ENCODE results near the gene OVOL3.

OVOL3 gene

DNA sequence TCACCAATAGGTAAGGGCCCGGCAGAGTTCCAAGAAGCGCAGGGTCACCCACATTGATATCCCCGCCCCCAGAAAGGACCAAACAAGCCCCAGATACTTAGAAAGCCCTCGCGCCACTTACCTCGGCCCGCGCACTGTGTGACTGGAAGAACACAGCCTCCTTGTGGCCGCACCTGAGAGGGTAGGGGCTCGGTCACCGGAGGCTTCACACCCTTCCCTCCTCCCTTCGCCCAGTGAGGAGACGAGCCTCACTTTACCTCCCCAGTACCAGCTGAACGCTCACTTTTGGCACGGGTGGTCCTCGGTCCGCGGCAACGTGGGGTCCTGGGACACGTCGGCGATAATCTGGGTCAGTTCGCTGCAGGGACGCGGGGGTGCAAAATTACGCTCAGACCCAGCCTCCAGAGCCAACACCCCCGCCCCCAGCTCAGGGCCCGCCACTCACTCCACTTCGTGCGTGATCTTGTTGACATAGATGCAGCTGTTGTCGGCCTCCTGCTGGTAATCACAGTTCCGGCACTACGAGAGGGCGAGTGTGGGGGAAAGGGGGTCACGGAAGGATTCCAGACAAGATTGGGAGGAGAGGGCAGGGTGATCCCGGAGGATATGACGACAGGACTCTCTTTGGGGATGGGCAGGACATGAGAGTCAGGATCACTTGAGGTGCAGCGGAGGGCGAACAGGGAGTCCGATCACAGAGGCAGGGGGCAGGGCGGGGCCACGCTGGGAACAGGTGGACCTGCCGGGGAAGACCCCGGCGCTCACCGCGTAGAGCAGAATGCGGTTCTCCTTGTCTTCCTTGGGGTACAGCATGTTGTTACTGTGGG lies 3.2 kb downstream of the OVOL3 start:
- TF ChIP-seq, protein P1, sequence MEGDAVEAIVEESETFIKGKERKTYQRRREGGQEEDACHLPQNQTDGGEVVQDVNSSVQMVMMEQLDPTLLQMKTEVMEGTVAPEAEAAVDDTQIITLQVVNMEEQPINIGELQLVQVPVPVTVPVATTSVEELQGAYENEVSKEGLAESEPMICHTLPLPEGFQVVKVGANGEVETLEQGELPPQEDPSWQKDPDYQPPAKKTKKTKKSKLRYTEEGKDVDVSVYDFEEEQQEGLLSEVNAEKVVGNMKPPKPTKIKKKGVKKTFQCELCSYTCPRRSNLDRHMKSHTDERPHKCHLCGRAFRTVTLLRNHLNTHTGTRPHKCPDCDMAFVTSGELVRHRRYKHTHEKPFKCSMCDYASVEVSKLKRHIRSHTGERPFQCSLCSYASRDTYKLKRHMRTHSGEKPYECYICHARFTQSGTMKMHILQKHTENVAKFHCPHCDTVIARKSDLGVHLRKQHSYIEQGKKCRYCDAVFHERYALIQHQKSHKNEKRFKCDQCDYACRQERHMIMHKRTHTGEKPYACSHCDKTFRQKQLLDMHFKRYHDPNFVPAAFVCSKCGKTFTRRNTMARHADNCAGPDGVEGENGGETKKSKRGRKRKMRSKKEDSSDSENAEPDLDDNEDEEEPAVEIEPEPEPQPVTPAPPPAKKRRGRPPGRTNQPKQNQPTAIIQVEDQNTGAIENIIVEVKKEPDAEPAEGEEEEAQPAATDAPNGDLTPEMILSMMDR (IDR thresholded peaks at IDR 0.05; ENCODE audit: low read depth, low read length, missing control alignments): peak; percentile 27
- in situ Hi-C loops (cut with HindIII; ENCODE audit: low sequenced_read_pairs): no loop called here
- no peak for DNase-seq (ENCODE audit: low read depth)
- H3K4me3 ChIP-seq (ENCODE audit: low read depth, low read length): peak overlapping the region; percentile 96

DNA sequence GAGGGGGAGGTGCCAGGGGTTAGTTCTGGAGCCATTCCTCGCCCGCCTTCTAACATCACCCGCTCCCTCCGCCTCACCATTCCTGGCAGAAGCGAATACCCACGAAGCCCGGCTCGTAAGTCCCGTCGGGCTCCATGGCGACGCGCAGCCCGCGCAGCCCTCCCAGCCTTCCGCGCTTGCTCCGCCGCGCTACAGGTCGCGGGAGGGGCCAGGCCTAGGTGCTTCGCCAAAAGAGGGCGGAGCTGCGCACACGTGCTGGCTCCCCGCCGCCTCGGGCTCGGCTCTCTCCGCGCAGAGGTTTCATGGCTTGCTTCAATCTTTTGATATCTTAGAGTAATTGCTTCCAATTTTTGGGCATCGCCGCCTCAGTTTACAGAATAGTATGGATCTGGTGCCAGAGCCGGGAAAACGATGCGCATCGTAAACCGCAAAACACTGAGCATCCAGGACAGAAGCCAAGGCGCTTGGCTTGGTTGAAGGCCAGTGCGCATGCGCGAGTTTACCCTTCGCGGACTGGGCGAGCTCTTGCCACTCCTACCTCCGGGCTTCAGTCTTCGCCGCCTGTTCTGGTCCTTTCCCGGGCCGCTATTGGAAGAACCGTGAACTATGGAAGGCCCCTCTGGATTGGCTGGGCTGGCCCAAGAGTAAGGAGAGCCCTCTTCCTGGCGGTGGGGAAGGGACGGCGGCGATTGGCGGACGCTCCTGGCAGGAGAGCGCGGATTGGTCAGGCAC lies 3.9 kb downstream of the OVOL3 start, which contains the start of gene POLR2I:
TSS of gene POLR2I (minus strand) at position 155 of the 732 bp plus-strand sequence. CDS start at position 136, 19 bp downstream.
- peak within 1 kb of the TSS; percentile 96 for H3K4me3 ChIP-seq (ENCODE audit: low read depth, low read length)
- TF ChIP-seq, protein P1 (IDR thresholded peaks at IDR 0.05; ENCODE audit: low read depth, low read length, missing control alignments): no peak
- DNase-seq (ENCODE audit: low read depth): peak; percentile 100
- in situ Hi-C loops (cut with HindIII; ENCODE audit: low sequenced_read_pairs): no loop called here

DNA sequence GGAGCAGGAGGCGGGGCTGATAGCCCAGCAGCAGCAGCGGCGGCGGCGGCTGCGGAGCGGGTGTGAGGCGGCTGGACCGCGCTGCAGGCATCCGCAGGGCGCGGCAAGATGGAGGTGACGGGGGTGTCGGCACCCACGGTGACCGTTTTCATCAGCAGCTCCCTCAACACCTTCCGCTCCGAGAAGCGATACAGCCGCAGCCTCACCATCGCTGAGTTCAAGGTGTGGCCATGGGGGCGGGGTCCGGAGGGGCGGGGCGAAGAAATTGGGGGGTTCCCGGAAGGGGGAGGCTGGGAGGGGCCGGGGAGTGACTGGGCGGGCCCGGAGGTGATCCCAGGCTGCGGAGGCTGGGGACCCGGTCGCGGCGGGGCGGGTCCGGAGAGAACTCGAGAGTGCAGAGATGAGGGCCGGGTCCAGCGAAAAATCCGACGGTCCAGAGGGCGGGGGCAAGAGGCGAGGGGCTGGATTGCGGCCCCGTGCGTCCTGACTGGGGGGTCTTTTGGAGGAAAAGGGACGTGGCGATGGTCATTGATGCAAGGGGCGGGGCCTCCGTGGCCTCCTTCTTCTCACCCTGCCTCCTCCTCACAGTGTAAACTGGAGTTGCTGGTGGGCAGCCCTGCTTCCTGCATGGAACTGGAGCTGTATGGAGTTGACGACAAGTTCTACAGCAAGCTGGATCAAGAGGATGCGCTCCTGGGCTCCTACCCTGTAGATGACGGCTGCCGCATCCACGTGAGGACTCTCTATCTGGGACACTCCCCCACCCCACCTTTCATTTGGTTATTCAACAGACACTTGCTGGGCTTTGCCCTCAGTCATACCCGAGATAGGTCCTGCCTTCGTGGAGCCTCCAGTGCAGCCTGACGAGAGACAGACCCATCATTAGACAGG lies 4.8 kb downstream of the OVOL3 start, which contains the start of gene TBCB:
TSS of gene TBCB (plus strand) at position 16 of the 891 bp plus-strand sequence. CDS start at position 109, 93 bp downstream.
- DNase-seq (ENCODE audit: low read depth): no peak
- in situ Hi-C loops (cut with HindIII; ENCODE audit: low sequenced_read_pairs): no loop called here
- H3K4me3 ChIP-seq (ENCODE audit: low read depth, low read length): peak within 1 kb of the TSS; percentile 96
- TF ChIP-seq, protein P1 (IDR thresholded peaks at IDR 0.05; ENCODE audit: low read depth, low read length, missing control alignments): no peak

DNA sequence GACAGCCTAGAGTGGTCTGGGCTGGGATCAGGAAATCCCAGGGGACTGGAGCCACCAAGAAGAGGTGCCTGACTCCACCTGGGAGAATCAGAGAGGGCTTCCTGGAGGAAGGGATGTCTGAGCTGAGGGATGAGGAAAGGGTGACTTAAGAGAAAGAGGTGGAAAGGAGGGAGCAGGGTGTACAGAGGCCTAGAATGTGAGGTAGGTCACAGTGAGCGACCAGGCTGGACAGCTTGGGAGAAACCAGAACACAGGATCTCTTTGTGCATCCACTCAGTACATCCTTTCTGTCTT lies 5.3 kb downstream of the OVOL3 start:
- no peak for DNase-seq (ENCODE audit: low read depth)
- peak overlapping the region; percentile 96 for H3K4me3 ChIP-seq (ENCODE audit: low read depth, low read length)
- TF ChIP-seq, protein P1 (IDR thresholded peaks at IDR 0.05; ENCODE audit: low read depth, low read length, missing control alignments): no peak
- in situ Hi-C loops (cut with HindIII; ENCODE audit: low sequenced_read_pairs): no loop called here

DNA sequence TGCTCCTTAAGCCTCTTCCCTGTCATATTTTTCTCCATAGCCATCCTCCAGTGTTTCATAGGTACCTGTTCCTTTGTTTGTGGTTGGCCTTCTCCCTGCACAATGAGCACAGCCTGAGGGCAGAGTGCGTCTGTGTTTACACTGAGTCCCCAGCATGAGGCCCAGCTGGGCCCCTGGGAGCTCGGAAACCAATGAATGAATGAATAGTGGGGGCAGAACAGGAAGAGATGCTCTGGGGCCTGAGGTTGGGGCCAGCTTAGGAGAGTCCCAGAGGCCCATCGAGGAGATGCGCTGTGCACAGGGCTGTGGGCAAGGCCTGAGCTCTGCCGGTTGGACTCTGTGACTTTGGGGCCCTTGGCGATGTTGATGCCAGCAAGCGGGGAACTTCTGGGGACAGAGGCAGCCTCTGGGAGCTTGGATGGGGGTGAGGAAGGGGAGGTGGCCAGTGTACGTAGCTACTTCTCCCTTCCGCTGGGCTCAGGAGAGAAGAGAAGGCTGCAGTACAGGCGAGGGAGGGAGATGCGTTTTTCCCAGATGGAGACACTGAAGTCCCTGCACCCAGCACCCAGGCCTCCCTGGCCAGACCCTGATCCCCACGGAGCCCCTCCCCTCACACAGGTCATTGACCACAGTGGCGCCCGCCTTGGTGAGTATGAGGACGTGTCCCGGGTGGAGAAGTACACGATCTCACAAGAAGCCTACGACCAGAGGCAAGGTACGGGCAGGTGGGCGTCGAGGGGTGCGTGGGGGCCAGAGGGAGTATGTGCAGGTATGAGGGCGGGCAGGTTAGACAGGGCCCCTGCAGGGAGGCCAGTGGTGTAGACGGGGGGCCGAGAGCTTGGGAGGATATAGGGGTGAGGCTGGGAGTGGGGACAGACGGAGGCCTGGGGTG lies 9.4 kb downstream of the OVOL3 start:
- TF ChIP-seq, protein P1 (IDR thresholded peaks at IDR 0.05; ENCODE audit: low read depth, low read length, missing control alignments): no peak
- in situ Hi-C loops (cut with HindIII; ENCODE audit: low sequenced_read_pairs): no loop called here
- DNase-seq (ENCODE audit: low read depth): no peak
- H3K4me3 ChIP-seq (ENCODE audit: low read depth, low read length): no peak overlapping the region
